Measurements from ENCODE around the gene NCOA3. TPM values are rescaled to one million over a fixed set of nuclear protein-coding genes. Genes with fewer than 3 reads are reported as not detected.
A peak's percentile ranks its signal among the peaks of the same experiment; 100 is the strongest.
"Not testable (repeated sequence)": the region's sequence is repeated elsewhere in the genome, so short reads cannot be mapped to it uniquely, and the experiment has no call there.

Gene NCOA3
- polyA plus RNA-seq (ENCODE audit: insufficient read length in 4 of 4) = 10 to 100 TPM; 37.1 to 39.3 (median 38.4) TPM

GRCh38 chr20:47501482-47502270 lies at the start of gene NCOA3:
Gene NCOA3 (plus strand): TSS chr20:47501887. CDS start chr20:47622248, 120,361 bp downstream.
- DNase-seq (ENCODE audit: low read depth in 4 of 4, low spot score in 3 of 4) = peak; percentile 82 to 92 (median 86)

- no peak for DNase-seq (ENCODE audit: low read depth in 4 of 4, low spot score in 3 of 4)
Measured at GRCh38 chr20:47452736-47453161, 48.9 kb upstream of the NCOA3 start.

GRCh38 chr20:47453167-47453782 lies 48.4 kb upstream of the NCOA3 start:
- DNase-seq (ENCODE audit: low read depth in 4 of 4, low spot score in 3 of 4) = no peak

- DNase-seq (ENCODE audit: low read depth in 4 of 4, low spot score in 3 of 4) = no peak
Measured at GRCh38 chr20:47454298-47455132, 47.2 kb upstream of the NCOA3 start.

DNA sequence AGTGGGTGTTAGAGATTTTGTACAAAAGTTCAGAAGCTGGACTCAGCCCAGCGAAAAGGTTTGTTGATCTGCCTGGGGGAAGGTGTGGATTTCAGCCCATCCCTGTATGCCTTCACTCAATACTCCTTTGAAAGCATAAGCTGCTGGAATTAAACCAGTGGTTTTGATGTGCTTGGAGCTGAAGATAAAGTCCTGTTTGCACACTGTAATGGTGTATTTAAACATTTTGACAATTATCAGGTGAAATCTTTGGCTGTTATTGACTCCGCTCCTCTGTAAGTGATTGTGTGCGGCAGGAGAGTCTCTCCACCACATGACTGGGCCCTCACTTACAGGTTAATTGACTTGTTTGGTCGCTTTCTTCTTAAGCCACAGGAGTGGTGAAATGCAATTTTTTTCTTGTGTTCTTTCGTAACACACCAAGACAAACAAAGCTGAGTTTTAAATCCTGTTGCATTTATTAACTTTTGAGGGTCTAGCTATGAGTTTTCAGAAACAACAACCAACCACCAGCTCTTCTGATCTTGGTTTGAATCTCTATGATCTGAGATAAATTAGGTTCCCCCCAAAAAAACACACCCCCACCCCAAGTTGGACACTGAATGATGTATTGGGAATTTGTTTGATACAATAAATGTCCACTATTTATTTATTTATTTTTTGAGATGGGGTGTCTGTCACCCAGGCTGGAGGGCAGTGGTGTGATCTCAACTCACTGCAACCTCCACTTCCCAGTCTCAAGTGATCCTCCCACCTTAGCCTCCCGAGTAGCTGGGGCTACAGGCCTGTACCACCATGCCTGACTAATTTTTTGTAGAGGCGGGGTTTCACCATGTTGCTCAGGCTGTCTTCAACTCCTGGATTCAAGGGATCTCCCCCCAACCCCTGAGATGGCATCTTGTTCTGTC lies 46.3 kb upstream of the NCOA3 start:
- DNase-seq (ENCODE audit: low read depth in 4 of 4, low spot score in 3 of 4) = no peak

- no peak for DNase-seq (ENCODE audit: low read depth in 4 of 4, low spot score in 3 of 4)
Measured at GRCh38 chr20:47456041-47456537, 45.6 kb upstream of the NCOA3 start.

GRCh38 chr20:47456952-47457724 lies 44.5 kb upstream of the NCOA3 start:
- DNase-seq (ENCODE audit: low read depth in 4 of 4, low spot score in 3 of 4) = no peak

GRCh38 chr20:47458280-47459050 lies 43.2 kb upstream of the NCOA3 start:
- DNase-seq (ENCODE audit: low read depth in 4 of 4, low spot score in 3 of 4) = not testable (repeated sequence)

DNA sequence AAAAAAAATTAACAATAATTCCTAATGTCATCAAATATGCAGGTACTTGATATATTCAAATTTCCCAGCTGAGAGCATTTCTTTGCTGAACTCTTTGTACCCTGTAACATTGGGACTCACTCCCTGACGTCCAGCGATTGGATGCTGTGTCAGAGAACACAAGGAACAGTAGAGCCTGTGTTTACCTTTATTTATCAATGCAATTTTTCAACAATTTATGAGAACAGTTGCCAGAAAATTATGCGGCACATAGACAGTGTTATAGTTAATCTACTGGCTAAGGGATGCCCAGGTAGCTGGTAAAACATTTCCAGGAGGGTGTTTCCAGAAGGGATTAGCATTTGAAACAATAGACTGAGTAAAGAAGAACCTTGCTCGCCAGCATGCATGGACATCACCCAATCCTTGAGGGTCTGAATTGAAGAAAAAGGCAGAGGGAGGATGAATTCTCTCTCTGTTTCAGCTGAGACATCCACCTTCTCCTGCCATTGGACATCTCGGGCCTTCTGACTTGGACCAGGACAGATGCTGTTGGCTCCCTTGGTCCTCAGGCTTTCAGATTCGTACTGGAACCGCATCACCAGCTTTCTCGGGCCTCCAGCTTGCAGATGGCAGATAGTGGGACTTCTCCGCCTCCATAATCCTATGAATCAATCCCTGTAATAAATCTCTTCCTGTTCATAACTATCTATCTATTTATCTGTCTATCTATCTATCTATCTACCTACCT lies 42.2 kb upstream of the NCOA3 start:
- DNase-seq (ENCODE audit: low read depth in 4 of 4, low spot score in 3 of 4) = no peak

DNA sequence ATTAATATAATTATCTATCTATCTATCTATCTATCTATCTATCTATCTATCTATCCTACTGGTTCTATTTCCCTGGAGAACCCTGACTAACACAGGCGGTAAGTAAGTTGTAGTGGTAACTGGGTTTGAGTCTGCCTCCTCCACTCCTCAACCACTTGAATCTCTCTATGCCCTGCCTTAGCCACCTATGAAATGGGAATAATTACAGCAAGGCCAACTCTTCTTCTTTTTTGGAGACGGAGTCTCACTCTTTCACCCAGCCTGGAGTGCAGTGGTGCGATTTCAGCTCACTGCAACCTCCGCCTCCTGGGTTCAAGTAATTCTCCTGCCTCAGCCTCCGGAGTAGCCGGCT lies 41.0 kb upstream of the NCOA3 start:
- not testable (repeated sequence) for DNase-seq (ENCODE audit: low read depth in 4 of 4, low spot score in 3 of 4)

DNA sequence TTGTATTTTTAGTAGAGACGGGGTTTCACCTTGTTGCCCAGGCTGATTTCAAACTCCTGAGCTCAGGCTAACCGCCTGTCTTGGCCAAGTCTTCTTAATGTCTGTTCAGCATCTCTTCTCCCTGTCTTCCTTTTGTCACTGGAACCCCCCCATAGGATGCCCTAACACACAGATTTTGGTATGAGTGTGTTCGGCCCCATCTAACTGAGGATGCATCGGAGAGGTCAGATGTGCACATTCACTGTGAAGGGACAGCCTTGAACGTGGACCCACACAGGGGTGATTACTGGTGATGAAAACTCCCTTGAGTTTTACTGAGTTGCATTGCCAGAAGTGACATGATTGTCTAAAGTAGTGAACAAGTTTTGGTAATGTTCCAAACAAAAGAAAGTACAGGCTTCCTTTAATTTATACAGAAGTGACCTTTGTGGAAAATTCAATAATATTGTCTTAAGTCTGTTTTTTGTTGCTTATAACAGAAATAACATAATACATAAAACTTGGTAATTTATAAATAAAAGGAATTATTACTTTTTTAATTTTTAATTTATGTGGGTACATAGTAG lies 40.5 kb upstream of the NCOA3 start:
- DNase-seq (ENCODE audit: low read depth in 4 of 4, low spot score in 3 of 4) = no peak

DNA sequence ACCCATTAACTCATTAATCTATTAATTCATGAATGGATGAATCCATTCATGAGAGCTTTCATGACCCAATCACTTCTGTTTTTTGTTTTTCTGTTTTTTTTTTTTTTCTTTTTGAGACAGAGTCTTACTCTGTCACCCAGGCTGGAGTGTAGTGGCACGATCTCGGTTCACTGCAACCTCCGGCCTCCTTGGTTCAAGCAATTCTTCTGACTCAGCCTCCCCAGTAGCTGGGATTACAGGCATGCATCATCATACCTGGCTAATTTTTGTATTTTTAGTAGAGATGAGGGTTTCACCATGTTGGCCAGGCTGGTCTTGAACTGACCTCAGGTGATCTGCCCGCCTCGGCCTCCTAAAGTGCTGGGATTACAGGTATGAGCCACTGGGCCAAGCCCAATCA lies 39.8 kb upstream of the NCOA3 start:
- not testable (repeated sequence) for DNase-seq (ENCODE audit: low read depth in 4 of 4, low spot score in 3 of 4)

GRCh38 chr20:47464380-47465101 lies 37.1 kb upstream of the NCOA3 start:
- DNase-seq (ENCODE audit: low read depth in 4 of 4, low spot score in 3 of 4) = peak in 1 of 4 donors; percentile 27

DNA sequence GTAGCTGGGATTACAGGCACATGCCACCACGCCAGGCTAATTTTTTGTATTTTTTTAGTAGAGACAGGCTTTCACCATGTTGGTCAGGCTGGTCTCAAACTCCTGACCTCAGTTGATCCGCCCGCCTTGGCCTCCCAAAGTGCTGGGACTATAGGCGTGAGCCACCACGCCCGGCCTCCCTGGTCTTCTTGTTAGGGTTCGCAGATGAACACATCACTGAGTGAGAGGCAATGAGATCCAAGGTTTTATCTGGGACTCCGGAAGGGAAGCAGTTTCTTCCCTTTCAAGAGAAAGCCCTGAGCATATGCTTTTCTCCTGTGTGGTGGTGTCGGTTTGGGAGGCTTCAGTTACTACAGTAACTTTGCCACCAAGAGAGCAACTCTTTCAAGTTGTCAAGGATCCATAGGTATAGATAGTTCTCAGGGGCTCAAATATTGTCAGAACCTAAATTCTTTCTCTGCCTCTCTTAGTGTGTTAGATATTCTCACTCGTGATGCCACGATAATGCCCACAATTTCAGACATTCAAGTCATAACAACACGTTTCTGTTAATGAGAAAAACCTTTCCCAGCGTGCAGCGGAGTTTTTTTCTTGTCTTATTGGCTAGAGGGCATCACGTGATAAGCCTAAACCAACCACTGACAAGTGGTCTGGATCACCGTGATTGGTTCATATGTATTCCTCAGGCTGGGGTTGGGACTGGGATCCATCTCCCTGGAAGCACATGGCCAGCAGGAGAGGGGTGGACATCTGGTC lies 36.2 kb upstream of the NCOA3 start:
- DNase-seq (ENCODE audit: low read depth in 4 of 4, low spot score in 3 of 4) = no peak

DNA sequence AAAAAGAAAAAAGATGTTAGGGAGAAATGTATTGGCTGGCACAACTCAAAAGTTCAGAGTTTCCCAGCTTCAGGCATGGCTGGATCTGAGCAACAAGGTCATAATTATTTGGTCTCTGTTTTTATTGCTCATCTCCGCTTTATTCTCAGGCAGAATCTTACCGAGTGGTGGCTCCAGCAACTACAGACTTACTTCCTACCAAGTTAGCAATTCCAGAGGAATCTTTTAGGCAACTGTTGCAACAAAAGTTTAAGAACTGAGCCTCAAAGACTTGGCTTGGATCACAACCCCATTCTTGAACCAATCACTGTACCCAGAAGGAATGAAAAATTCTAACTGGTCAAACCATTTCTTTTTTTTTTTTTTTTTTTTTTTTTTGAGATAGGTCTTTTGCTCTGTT lies 35.5 kb upstream of the NCOA3 start:
- DNase-seq (ENCODE audit: low read depth in 4 of 4, low spot score in 3 of 4) = no peak

Data from left renal pelvis (tissue), 4 donors.